Gastroesophageal sphincter (tissue), 4 donors: ENCODE results near the gene GABARAP. TPM values are rescaled to one million over a fixed set of nuclear protein-coding genes. Genes with fewer than 3 reads are reported as not detected.

Experiments
- ATAC-seq: fragments of 150-250 bp; one replicate; pipeline ENCODE4 v1.9.1; 2016; ENCODE audit warnings: mild to moderate bottlenecking, moderate library complexity
- H3K27ac ChIP-seq, 4 donors: fragments of 200-600 bp; sonication (generic) in 3 of 4; 1 replicate in 3 of 4; 2 replicates in 1 of 4; pipeline ENCODE4 v1.5.1; 2016 to 2019
- H3K27me3 ChIP-seq: fragments of 200-600 bp; sonication (generic); one replicate; pipeline ENCODE4 v1.5.1; 2019
- H3K36me3 ChIP-seq, 2 donors: fragments of 200-600 bp; sonication (generic); one replicate each; pipeline ENCODE4 v1.5.1; 2019; ENCODE audit warnings: control low read depth in 1 of 2
- H3K4me1 ChIP-seq, 3 donors: fragments of 200-600 bp; sonication (generic); 1 replicate in 2 of 3; 2 replicates in 1 of 3; pipeline ENCODE4 v1.5.1; 2016 to 2019; ENCODE audit warnings: control low read depth in 2 of 3
- H3K4me3 ChIP-seq, 2 donors: fragments of 200-600 bp; sonication (generic); one replicate each; pipeline ENCODE4 v1.5.1; 2019; ENCODE audit warnings: mild to moderate bottlenecking in 1 of 2, moderate library complexity in 1 of 2
- H3K9me3 ChIP-seq, 3 donors: fragments of 200-600 bp; sonication (generic); one replicate each; pipeline ENCODE4 v1.5.1; 2017 to 2019; ENCODE audit warnings: control low read depth in 2 of 3
- CTCF ChIP-seq, 4 experiments: fragments of 200-600 bp in 2 of 4; fragments of 450-650 bp in 2 of 4; sonication (generic) in 1 of 4; IDR thresholded peaks; one replicate each; pipeline ENCODE4 v1.5.1; 2017 to 2019; ENCODE audit warnings: antibody characterized with exemption in 4 of 4, mild to moderate bottlenecking in 2 of 4, moderate library complexity in 2 of 4
- EP300 ChIP-seq: sonication (generic); formaldehyde crosslinking; IDR thresholded peaks from one replicate; pipeline ENCODE4 v1.6.1; 2017; ENCODE audit warnings: antibody characterized with exemption, mild to moderate bottlenecking
- POLR2A ChIP-seq, 2 donors: fragments of 450-650 bp; IDR thresholded peaks; one replicate each; pipeline ENCODE4 v1.6.1; 2017; ENCODE audit warnings: antibody characterized with exemption in 2 of 2, mild to moderate bottlenecking in 2 of 2, moderate library complexity in 1 of 2
- POLR2AphosphoS5 ChIP-seq: sonication (generic); formaldehyde crosslinking; IDR thresholded peaks from one replicate; pipeline ENCODE4 v1.6.1; 2017; ENCODE audit warnings: antibody characterized with exemption
- WGBS, 2 donors: methylation state at CpG; one replicate each; pipeline ENCODE4 v1.1.5; 2018; ENCODE audit warnings: low coverage in 1 of 2; 5-methylcytosine and 5-hydroxymethylcytosine counted together
- small RNA-seq, 4 donors: library from RNA; depleted of rRNA; stranded (forward); fragments of <200 nt; gene quantifications; one replicate each; pipeline ENCODE3, GENCODE V24; 2016
- total RNA-seq, 4 donors: library from RNA; depleted of rRNA; stranded (reverse); fragments of >200 nt; gene quantifications; one replicate each; pipeline ENCODE4 v1.1.0, GENCODE V29; 2016

GABARAP gene
- total RNA-seq, 4 donors from 2014 or later, result 289 to 437 (median 386) TPM

DNA sequence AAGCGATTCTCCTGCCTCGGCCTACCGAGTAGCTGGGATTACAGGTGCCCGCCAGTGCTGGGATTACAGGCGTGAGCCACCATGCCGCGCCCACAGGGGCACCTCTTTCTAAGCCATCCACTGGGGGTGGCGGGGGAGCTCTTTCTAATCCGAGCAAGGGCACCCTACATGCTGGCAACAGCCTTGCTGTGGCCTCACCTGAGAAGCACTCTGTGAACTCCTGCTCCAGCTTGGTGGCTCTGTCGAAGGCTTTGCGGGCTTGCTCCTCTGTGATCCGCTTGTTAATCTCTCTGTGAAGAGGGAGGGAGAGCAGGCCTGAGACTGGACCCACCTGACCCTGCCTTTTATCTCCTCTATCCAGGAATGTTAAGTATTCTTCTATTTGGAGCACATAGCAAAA lies 51.2 kb downstream of the GABARAP start:
- no peak overlapping the region for H3K27ac ChIP-seq
- ATAC-seq, result no peak
- H3K4me1 ChIP-seq, result no peaks in the 10 kb centered on the region
- H3K27me3 ChIP-seq, result no peaks in the 10 kb centered on the region
- peaks cover 0 to 62% of the 10 kb centered on the region in 2 donors for H3K36me3 ChIP-seq
- H3K9me3 ChIP-seq, result no peaks in the 10 kb centered on the region
- no peak for TF ChIP-seq CTCF (IDR thresholded peaks at IDR 0.05)
- TF ChIP-seq POLR2AphosphoS5, result no peak
- no peak for TF ChIP-seq POLR2A (IDR thresholded peaks at IDR 0.05)
- TF ChIP-seq EP300, result no peak
- 60% methylated on average over 2 of the region's 12 CpGs; no CpG with 5 or more reads in 1 of the 2 donors for WGBS, 2 donors
- no peak overlapping the region for H3K4me3 ChIP-seq

GRCh38 chr17:7190276-7190917 lies 51.9 kb downstream of the GABARAP start:
- Histone ChIP-seq H3K27ac (no peak overlapping the region), H3K4me1 (no peaks in the 10 kb centered on the region), H3K4me3 (no peak overlapping the region), H3K9me3 (no peaks in the 10 kb centered on the region), H3K36me3 (peaks cover 0 to 55% of the 10 kb centered on the region in 2 donors), H3K27me3 (no peaks in the 10 kb centered on the region)
- no peak for TF ChIP-seq CTCF (IDR thresholded peaks at IDR 0.05)
- TF ChIP-seq POLR2A (IDR thresholded peaks at IDR 0.05), result no peak
- TF ChIP-seq POLR2AphosphoS5, result no peak
- no peak for TF ChIP-seq EP300
- WGBS, 2 donors, result 60 to 86% methylated on average over 1 to 9 of the region's 14 CpGs
- no peak for ATAC-seq

Small RNA genes within 50 kb of the gene (small RNA-seq; reads per million reads assigned to genes)
- gene AC120057.4 (0 reads per million in 4 donors), gene MIR324 (3.9 to 7.5 (median 5.0) reads per million in 4 donors), gene RF00019 (0 reads per million in 4 donors)

Other genes with a start within 250 kb of the GABARAP start
- gene ALOX12, start 246.4 kb downstream of the GABARAP start, total RNA-seq, result under 1 TPM in 2 of 4 donors, not detected in 2; 0.19 to 0.62 TPM
- 100 to 1,000 TPM; 150 to 211 (median 170) TPM for gene RNASEK, start 229.8 kb downstream of the GABARAP start, total RNA-seq
- gene BCL6B, start 219.4 kb downstream of the GABARAP start, total RNA-seq, result 1 to 10 TPM in 3 of 4 donors, under 1 TPM in 1; 0.93 to 3.9 (median 3.3) TPM
- gene SLC16A13, start 206.4 kb downstream of the GABARAP start, total RNA-seq, result under 1 TPM in 3 of 4 donors, not detected in 1; 0.58 to 0.81 (median 0.72) TPM
- under 1 TPM in 3 of 4 donors, not detected in 1; 0.32 to 0.54 (median 0.39) TPM for gene SLC16A11, start 198.4 kb downstream of the GABARAP start, total RNA-seq
- 10 to 100 TPM in 2 of 4 donors, 1 to 10 TPM in 2; 3.8 to 25.6 (median 11.3) TPM for gene CLEC10A, start 162.2 kb downstream of the GABARAP start, total RNA-seq
- 1 to 10 TPM in 1 of 4 donors, under 1 TPM in 1, not detected in 2; 0.79 to 1.3 TPM for gene ASGR2, start 127.6 kb downstream of the GABARAP start, total RNA-seq
- gene ASGR1, start 63.1 kb downstream of the GABARAP start, total RNA-seq, result 1 to 10 TPM in 1 of 4 donors, under 1 TPM in 1, not detected in 2; 0.54 to 1.2 TPM
- gene DLG4, start 22.6 kb downstream of the GABARAP start, total RNA-seq, result 10 to 100 TPM; 14.1 to 21.7 (median 16.5) TPM
- 100 to 1,000 TPM; 331 to 508 (median 475) TPM for gene ACADVL, start 22.5 kb downstream of the GABARAP start, total RNA-seq
- 10 to 100 TPM; 33.0 to 53.9 (median 45.0) TPM for gene DVL2, start 7.9 kb downstream of the GABARAP start, total RNA-seq
- gene PHF23, start 3.0 kb downstream of the GABARAP start, total RNA-seq, result 10 to 100 TPM; 29.4 to 38.2 (median 31.0) TPM
- gene CTDNEP1, start 9.3 kb upstream of the GABARAP start, total RNA-seq, result 10 to 100 TPM; 33.8 to 66.3 (median 52.5) TPM
- gene ELP5, start 9.8 kb upstream of the GABARAP start, total RNA-seq, result 10 to 100 TPM; 29.6 to 36.8 (median 33.8) TPM
- 10 to 100 TPM in 1 of 4 donors, 1 to 10 TPM in 2, not detected in 1; 1.4 to 16.9 (median 4.7) TPM for gene CLDN7, start 20.0 kb upstream of the GABARAP start, total RNA-seq
- gene SLC2A4, start 39.3 kb upstream of the GABARAP start, total RNA-seq, result 100 to 1,000 TPM in 3 of 4 donors, 10 to 100 TPM in 1; 71.8 to 200 (median 149) TPM
- gene YBX2, start 52.2 kb upstream of the GABARAP start, total RNA-seq, result 1 to 10 TPM; 3.3 to 6.5 (median 5.3) TPM
- 100 to 1,000 TPM; 145 to 233 (median 183) TPM for gene EIF5A, start 65.2 kb upstream of the GABARAP start, total RNA-seq
- gene GPS2, start 72.9 kb upstream of the GABARAP start, total RNA-seq, result 100 to 1,000 TPM in 1 of 4 donors, 10 to 100 TPM in 3; 66.9 to 104 (median 82.5) TPM
- gene NEURL4, start 86.9 kb upstream of the GABARAP start, total RNA-seq, result 10 to 100 TPM; 12.0 to 30.4 (median 14.9) TPM
- gene ACAP1, start 94.1 kb upstream of the GABARAP start, total RNA-seq, result 1 to 10 TPM; 2.0 to 4.6 (median 3.5) TPM
- gene KCTD11, start 109.7 kb upstream of the GABARAP start, total RNA-seq, result 10 to 100 TPM in 2 of 4 donors, 1 to 10 TPM in 2; 8.8 to 16.9 (median 10.3) TPM
- gene TMEM95, start 112.7 kb upstream of the GABARAP start, total RNA-seq, result not detected
- 1 to 10 TPM; 2.0 to 4.4 (median 3.5) TPM for gene TNK1, start 138.6 kb upstream of the GABARAP start, total RNA-seq
- gene PLSCR3, start 152.1 kb upstream of the GABARAP start, total RNA-seq, result 10 to 100 TPM; 16.8 to 38.1 (median 17.7) TPM
- 10 to 100 TPM; 31.1 to 66.6 (median 57.8) TPM for gene TMEM256, start 161.6 kb upstream of the GABARAP start, total RNA-seq
- 10 to 100 TPM in 3 of 4 donors, 1 to 10 TPM in 1; 9.9 to 28.4 (median 14.4) TPM for gene NLGN2, start 165.4 kb upstream of the GABARAP start, total RNA-seq
- gene SPEM1, start 177.9 kb upstream of the GABARAP start, total RNA-seq, result not detected
- not detected for gene SPEM2, start 183.2 kb upstream of the GABARAP start, total RNA-seq
- gene SPEM3, start 186.4 kb upstream of the GABARAP start, total RNA-seq, result under 1 TPM in 1 of 4 donors, not detected in 3; 0.08 TPM
- 1 to 10 TPM; 1.3 to 5.6 (median 2.4) TPM for gene TMEM102, start 193.0 kb upstream of the GABARAP start, total RNA-seq
- 1 to 10 TPM in 1 of 4 donors, under 1 TPM in 2, not detected in 1; 0.13 to 1.0 (median 0.42) TPM for gene FGF11, start 197.1 kb upstream of the GABARAP start, total RNA-seq
- gene CHRNB1, start 202.6 kb upstream of the GABARAP start, total RNA-seq, result 10 to 100 TPM in 1 of 4 donors, 1 to 10 TPM in 3; 4.7 to 12.1 (median 8.1) TPM
- gene ZBTB4, start 237.2 kb upstream of the GABARAP start, total RNA-seq, result 100 to 1,000 TPM in 1 of 4 donors, 10 to 100 TPM in 3; 68.4 to 115 (median 80.2) TPM
- not detected for gene SLC35G6, start 239.0 kb upstream of the GABARAP start, total RNA-seq
- gene POLR2A, start 241.9 kb upstream of the GABARAP start, total RNA-seq, result 10 to 100 TPM; 41.0 to 55.3 (median 47.3) TPM